Transverse colon (tissue), 4 donors: ENCODE data around the gene GSAP. TPM values are rescaled to one million over a fixed set of nuclear protein-coding genes. Genes with fewer than 3 reads are reported as not detected.

Source experiments
- DNase-seq: peaks from one replicate; pipeline ENCODE4 v3.0.0-alpha.2; 2019
- H3K27ac ChIP-seq, 4 donors: fragments of 200-600 bp; sonication (generic); 2 replicates each; pipeline ENCODE4 v1.5.1; 2016 to 2018; ENCODE audit warnings: inconsistent platforms in 4 of 4
- H3K27me3 ChIP-seq: fragments of 200-600 bp; sonication (generic); 2 replicates; pipeline ENCODE4 v1.5.1; 2017; ENCODE audit warnings: inconsistent platforms
- H3K36me3 ChIP-seq, 4 donors: fragments of 200-600 bp; sonication (generic); 2 replicates each; pipeline ENCODE4 v1.5.1; 2017 to 2019; ENCODE audit warnings: inconsistent platforms in 4 of 4
- H3K4me1 ChIP-seq, 4 donors: fragments of 200-600 bp; sonication (generic); 2 replicates each; pipeline ENCODE4 v1.5.1; 2017 to 2020; ENCODE audit warnings: inconsistent platforms in 4 of 4
- H3K4me3 ChIP-seq, 4 donors: fragments of 200-600 bp; sonication (generic); 1 replicate in 1 of 4; 2 replicates in 3 of 4; pipeline versions ENCODE4 v1.5.1 to v1.6.1; 2017 to 2019; ENCODE audit warnings: inconsistent platforms in 4 of 4
- H3K9me3 ChIP-seq, 2 donors: fragments of 200-600 bp; sonication (generic); 2 replicates each; pipeline ENCODE4 v1.5.1; 2017 to 2019; ENCODE audit warnings: inconsistent platforms in 2 of 2
- EP300 ChIP-seq: sonication (generic); formaldehyde crosslinking; IDR thresholded peaks from one replicate; pipeline ENCODE4 v1.6.1; 2017; ENCODE audit warnings: antibody characterized with exemption, low read depth
- POLR2A ChIP-seq: fragments of 450-650 bp; IDR thresholded peaks from one replicate; pipeline ENCODE4 v1.6.1; 2016; ENCODE audit warnings: antibody characterized with exemption, mild to moderate bottlenecking, moderate library complexity
- POLR2AphosphoS5 ChIP-seq, 3 donors: sonication (generic); formaldehyde crosslinking; IDR thresholded peaks; one replicate each; pipeline ENCODE4 v1.6.1; 2016; ENCODE audit warnings: antibody characterized with exemption in 3 of 3
- WGBS, 2 donors: methylation state at CpG; one replicate each; pipeline ENCODE4 v1.1.5; 2018; ENCODE audit warnings: low coverage in 1 of 2; 5-methylcytosine and 5-hydroxymethylcytosine counted together
- in situ Hi-C, 4 donors: fragments of 200-750 bp; cut with MboI; loops; one replicate each; pipeline versions ENCODE4 v1.15.0 to v1.15.1; 2017; ENCODE audit warnings: low sequenced_read_pairs in 3 of 4, low pct_ligation_motif_present in 1 of 4, low pct_unique_long_range_greater_than_20kb in 1 of 4
- intact Hi-C: fragments of 100-400 bp; cut with DNase I; formaldehyde crosslinking; loops from one replicate; pipeline ENCODE4 v1.15.1; 2023; ENCODE audit warnings: low total_unique reads
- total RNA-seq, 4 donors: library from RNA; depleted of rRNA; stranded (reverse); fragments of >200 nt; gene quantifications; one replicate each; pipeline ENCODE4 v1.1.0, GENCODE V29; 2016
- TF ChIP-seq, protein P1 (sequence below), 5 experiments: fragments of 200-600 bp in 3 of 5; fragments of 450-650 bp in 2 of 5; sonication (generic) in 3 of 5; IDR thresholded peaks; 1 replicate in 2 of 5; 2 replicates in 3 of 5; pipeline ENCODE4 v1.5.1; 2016 to 2017; ENCODE audit warnings: antibody characterized with exemption in 5 of 5, inconsistent platforms in 3 of 5, mild to moderate bottlenecking in 2 of 5, moderate library complexity in 1 of 5

Gene GSAP
- total RNA-seq, 4 donors from 2014 or later, result 5.0 to 25.2 (median 15.5) TPM

DNA sequence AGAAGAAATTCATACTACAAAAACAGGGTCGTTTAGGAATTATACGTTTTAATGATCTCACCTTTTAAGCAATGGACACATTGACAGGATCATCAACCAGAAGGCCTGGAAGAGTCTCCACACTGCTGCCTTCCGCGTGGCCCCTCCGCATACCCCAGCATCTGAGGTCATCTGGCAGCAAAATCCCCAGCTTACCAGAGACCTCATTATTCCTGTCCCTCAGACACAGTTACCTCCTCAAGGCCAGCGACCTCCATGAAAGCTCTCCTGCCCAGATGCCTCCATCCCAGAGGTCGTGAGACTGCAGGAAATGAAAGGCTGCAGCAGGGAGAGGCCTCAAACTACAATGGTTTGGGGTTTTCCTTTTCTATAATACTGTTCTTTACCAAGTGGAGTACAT, 14.8 kb upstream of the GSAP start:
- in situ Hi-C loops (no loop called here), intact Hi-C loops (no loop called here)
- Histone ChIP-seq H3K4me1 (peaks cover 0 to 18% (median 0%) of the 10 kb centered on the region in 4 donors), H3K27ac (no peak overlapping the region), H3K9me3 (no peaks in the 10 kb centered on the region), H3K27me3 (no peaks in the 10 kb centered on the region), H3K36me3 (no peaks in the 10 kb centered on the region), H3K4me3 (no peak overlapping the region)
- DNase-seq, result no peak
- TF ChIP-seq POLR2A, result no peak
- TF ChIP-seq POLR2AphosphoS5 (IDR thresholded peaks at IDR 0.05), result no peak
- TF ChIP-seq, protein P1, sequence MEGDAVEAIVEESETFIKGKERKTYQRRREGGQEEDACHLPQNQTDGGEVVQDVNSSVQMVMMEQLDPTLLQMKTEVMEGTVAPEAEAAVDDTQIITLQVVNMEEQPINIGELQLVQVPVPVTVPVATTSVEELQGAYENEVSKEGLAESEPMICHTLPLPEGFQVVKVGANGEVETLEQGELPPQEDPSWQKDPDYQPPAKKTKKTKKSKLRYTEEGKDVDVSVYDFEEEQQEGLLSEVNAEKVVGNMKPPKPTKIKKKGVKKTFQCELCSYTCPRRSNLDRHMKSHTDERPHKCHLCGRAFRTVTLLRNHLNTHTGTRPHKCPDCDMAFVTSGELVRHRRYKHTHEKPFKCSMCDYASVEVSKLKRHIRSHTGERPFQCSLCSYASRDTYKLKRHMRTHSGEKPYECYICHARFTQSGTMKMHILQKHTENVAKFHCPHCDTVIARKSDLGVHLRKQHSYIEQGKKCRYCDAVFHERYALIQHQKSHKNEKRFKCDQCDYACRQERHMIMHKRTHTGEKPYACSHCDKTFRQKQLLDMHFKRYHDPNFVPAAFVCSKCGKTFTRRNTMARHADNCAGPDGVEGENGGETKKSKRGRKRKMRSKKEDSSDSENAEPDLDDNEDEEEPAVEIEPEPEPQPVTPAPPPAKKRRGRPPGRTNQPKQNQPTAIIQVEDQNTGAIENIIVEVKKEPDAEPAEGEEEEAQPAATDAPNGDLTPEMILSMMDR (IDR thresholded peaks at IDR 0.05), result no peak
- no peak for TF ChIP-seq EP300
- 60 to 73% methylated on average over 1 to 7 of the region's 7 CpGs for WGBS, 2 donors

DNA sequence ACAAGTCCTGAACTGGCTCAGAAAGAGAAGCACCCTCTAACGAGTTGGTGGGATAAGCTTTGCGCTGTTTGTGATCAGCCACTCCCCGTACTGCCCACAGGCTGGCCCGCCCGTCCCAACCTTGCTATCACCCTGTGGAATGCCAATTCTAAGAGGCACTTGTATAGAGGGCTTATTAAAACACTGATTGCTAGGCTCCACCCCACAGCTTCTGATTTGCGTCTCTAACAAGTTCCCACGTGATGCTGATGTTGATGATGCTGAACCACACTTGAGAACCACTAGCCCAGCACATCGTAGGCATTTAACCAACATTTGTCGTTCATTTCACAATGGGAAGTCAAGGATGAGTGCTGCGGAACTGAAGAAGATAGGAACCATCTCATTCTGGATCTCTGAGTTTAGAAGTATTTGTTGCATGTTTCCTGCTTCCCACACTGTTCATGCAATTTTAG, 12.7 kb upstream of the GSAP start:
- in situ Hi-C loops (no loop called here), intact Hi-C loops (loop anchor here (10.0 kb wide), 1 partner anchor 106 kb away; the partner anchor contains the start of gene PTPN12)
- H3K9me3 ChIP-seq, result no peaks in the 10 kb centered on the region
- H3K36me3 ChIP-seq, result no peaks in the 10 kb centered on the region
- H3K27me3 ChIP-seq, result no peaks in the 10 kb centered on the region
- H3K27ac ChIP-seq, result peak overlapping the region in 1 of 4 donors; percentile 19
- TF ChIP-seq, protein P1 (IDR thresholded peaks at IDR 0.05), result no peak
- TF ChIP-seq POLR2AphosphoS5 (IDR thresholded peaks at IDR 0.05), result no peak
- no peak overlapping the region for H3K4me3 ChIP-seq
- WGBS, 2 donors, result 83 to 96% methylated on average over 8 to 10 of the region's 10 CpGs
- H3K4me1 ChIP-seq, result peaks cover 0 to 21% (median 0%) of the 10 kb centered on the region in 4 donors
- DNase-seq, result no peak

DNA sequence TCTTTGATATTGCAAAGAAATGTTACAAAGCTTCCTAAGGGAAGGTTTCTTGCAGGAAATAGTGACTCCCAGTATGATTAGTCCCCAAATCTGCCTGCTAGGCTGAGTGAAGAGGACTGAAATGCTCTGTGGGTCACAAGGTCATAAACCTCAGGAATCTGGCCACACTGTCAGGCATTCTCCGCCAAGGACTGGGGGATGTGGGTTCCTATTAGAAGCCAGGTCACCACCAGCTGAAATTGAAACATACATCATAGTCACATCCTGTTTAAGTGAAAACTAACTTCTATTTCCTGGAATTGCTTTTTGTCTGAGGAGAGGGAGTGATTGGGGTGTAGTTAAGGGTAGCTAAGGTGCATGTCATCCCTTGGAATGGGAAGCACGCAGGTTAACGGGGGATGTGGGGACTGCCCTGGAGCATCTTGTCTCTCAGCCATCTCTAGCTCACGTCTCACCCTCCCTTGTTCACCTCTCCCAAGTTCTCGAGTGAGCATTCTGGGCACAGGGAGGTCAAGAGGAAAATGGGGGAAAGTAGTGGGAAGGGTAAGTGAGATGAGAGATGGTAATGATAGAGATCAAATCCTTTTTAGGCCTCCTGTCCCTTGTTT, 12.0 kb upstream of the GSAP start:
- peaks cover 0 to 21% (median 0%) of the 10 kb centered on the region in 4 donors for H3K4me1 ChIP-seq
- H3K36me3 ChIP-seq, result no peaks in the 10 kb centered on the region
- no peak overlapping the region for H3K27ac ChIP-seq
- 75 to 100% methylated on average over 1 to 5 of the region's 5 CpGs for WGBS, 2 donors
- H3K27me3 ChIP-seq, result no peaks in the 10 kb centered on the region
- intact Hi-C loops, result loop anchor here (10.0 kb wide), 1 partner anchor 107 kb away; the partner anchor contains the start of gene PTPN12
- DNase-seq, result peak; percentile 19
- H3K4me3 ChIP-seq, result no peak overlapping the region
- TF ChIP-seq, protein P1 (IDR thresholded peaks at IDR 0.05), result no peak
- no peak for TF ChIP-seq POLR2A
- TF ChIP-seq EP300, result no peak
- TF ChIP-seq POLR2AphosphoS5 (IDR thresholded peaks at IDR 0.05), result no peak
- no peaks in the 10 kb centered on the region for H3K9me3 ChIP-seq
- in situ Hi-C loops, result no loop called here

DNA sequence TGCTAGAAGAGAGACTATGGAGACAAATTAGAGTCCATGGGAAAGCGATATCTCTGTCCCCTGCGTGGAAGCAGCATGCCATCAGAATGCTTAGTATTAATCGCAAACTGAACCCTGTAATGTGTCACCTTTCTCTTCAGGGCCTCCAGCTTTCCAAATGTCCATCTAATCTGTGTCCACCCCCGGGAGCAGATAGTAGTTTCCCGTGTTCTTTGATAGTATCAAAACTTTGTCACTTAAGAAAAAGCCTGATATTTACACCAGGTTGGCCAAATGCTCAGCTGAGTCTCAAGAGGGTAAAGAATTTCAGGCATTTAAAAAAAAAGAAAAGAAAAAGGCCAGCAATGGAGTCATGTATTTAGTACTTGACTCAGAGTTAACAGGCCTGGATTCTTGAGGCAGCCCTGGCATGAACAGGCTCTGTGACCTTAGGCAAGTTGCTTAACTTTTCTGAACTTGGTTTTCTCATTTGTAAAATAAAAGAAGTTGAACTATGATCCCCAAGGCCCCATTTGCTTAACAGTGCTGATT, 10.4 kb upstream of the GSAP start:
- DNase-seq, result no peak
- intact Hi-C loops (loop anchor here (10.0 kb wide), 1 partner anchor 108 kb away; the partner anchor contains the start of gene PTPN12), in situ Hi-C loops (no loop called here)
- Histone ChIP-seq H3K36me3 (no peaks in the 10 kb centered on the region), H3K4me3 (no peak overlapping the region), H3K9me3 (no peaks in the 10 kb centered on the region), H3K4me1 (peaks cover 0 to 21% (median 0%) of the 10 kb centered on the region in 4 donors), H3K27ac (peak overlapping the region in 3 of 4 donors; percentile 21 to 33 (median 22)), H3K27me3 (no peaks in the 10 kb centered on the region)
- whole genome bisulfite sequencing, 2 donors, result 69 to 82% methylated on average over 2 to 5 of the region's 5 CpGs
- TF ChIP-seq EP300 (no peak), POLR2AphosphoS5 (IDR thresholded peaks at IDR 0.05) (no peak), POLR2A (no peak)
- TF ChIP-seq, protein P1 (IDR thresholded peaks at IDR 0.05), result no peak
